ENCODE measurements around the gene FANCD2.
"Not testable (repeated sequence)": the region's sequence is repeated elsewhere in the genome, so short reads cannot be mapped to it uniquely, and the experiment has no call there.

GRCh38 chr3:10008216-10008587 is 18.0 kb upstream of the FANCD2 start:
- not testable (repeated sequence) for TF ChIP-seq CTCF (IDR thresholded peaks at IDR 0.05; ENCODE audit: low read depth, low read length, poor library complexity, severe bottlenecking); EZH2phosphoT487 (IDR thresholded peaks at IDR 0.05; ENCODE audit: borderline replicate concordance, low read length)
